IPS DF 4.7 (cell line): ENCODE measurements around the gene MOB3B.
"Not testable (repeated sequence)": the region's sequence is repeated elsewhere in the genome, so short reads cannot be mapped to it uniquely, and the experiment has no call there.

ENCODE experiments used
- DNase-seq: peaks from one replicate; pipeline ENCODE4 v3.0.0-alpha.2; 2013; ENCODE audit warnings: low spot score; ENCODE audit errors: extremely low read depth

Gene MOB3B

DNA sequence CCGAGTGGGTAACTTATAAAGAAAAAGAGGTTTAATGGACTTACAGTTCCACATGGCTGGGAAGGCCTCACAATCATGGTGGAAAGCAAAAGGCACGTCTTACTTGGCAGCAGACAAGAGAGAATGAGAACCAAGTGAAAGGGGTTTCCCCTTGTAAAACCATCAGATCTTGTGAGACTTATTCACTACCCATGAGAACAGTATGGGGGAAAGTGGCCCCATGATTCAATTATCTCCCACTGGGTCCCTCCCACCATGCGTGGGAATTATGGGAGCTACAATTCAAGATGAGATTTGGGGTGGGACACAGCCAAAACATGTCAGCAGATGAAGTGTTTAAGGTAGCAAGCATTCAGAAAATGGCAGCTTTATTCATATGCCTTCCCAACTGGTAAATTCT is 81.3 kb downstream of the MOB3B start:
- DNase-seq, result not testable (repeated sequence)

DNA sequence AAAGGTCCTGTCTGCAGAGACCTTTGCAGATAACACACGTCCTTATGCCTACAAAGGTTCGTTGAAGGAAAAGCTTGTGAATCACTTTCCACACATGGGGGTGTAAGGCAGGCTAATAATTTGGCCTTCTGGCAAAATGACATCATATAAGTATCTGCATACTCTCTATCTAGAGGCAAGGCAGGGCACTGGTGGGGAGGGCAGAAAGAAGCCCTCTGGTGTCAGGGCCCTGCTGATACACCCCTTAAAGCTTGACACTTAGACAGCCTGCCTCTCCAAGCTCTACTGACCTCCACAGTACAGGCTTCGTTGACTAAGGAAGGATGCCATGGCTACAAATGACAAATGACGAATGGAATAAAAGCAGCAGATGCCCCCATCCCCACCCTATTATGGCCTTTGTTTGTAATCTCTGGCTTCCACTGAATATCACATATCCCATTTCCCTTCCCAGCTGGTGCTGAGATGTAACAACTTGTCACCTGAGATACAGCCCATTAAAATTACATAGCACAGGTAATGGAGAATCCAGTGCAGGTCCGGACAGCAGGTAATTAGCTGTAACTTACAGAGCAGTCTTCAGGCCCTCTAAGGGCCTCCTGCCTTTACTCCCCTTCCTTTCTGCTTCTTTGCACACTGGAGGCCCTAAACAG is 82.5 kb downstream of the MOB3B start:
- no peak for DNase-seq

DNA sequence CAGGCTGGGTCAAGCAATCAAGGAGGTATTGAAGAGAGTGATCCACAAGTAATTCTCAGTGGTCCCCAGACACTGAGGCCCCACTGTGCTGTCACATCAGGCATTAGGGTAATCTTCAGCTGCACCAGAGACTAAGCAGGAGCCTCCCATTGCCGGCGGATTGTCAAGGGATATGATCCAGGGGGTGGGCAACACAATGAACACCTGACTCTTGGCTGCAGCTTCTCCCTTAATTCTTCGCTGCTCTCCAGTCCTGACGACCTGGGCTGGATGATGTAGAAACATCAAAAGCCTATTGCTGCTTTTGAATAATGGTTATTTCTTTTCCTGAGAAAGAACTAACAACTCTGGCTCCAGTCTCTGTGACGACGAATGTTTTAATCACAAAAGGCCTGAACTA is 83.9 kb downstream of the MOB3B start:
- no peak for DNase-seq

DNA sequence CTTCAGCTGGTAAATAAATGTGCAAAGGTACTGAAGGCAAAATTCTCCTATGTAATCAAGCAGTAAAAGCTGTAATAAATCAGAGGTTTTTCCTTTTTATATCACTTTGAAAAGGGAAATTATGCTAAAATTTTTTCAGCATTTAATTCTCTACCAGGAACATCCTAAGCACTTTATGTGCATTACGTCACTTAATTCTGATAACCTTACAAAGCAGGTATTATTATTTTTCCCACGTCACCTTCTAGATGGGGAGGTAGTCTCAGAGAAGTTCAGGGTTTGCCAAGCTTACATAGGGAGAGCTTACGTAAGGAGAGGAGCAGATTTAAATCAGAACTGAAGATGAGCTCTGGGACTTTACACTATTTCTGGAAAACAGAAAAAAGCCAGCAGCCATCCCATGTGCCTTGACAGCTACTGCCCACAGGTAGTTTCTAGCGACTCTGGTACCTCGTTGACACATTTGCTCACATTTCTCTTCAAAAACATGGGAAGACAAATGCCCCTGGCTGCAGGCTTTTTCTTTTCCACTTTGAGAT is 84.5 kb downstream of the MOB3B start:
- no peak for DNase-seq

DNA sequence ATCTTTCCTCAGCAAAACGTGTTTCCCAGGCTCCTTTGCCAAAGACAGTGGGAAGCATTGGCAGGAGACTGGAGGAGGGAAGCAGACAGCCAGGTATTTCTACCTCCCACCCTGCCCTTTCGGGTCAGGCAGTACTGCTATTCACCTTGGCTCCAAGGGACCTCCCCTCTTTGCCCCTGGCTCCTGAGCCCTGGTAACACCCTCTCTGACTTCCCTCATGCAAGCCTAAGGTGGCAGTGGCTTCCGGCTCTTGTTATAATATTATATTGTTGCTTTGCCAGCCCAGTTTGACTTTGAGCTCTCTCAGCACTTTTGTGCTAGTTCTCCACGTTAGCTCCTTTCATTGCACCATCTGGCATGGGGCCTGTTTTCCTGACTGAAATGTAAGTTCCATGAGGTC is 87.2 kb downstream of the MOB3B start:
- DNase-seq, result no peak

- DNase-seq, result no peak
Observed at GRCh38 chr9:27441741-27442070, 87.9 kb downstream of the MOB3B start.

- DNase-seq, result no peak
Observed at GRCh38 chr9:27440888-27441740, 88.5 kb downstream of the MOB3B start.

DNA sequence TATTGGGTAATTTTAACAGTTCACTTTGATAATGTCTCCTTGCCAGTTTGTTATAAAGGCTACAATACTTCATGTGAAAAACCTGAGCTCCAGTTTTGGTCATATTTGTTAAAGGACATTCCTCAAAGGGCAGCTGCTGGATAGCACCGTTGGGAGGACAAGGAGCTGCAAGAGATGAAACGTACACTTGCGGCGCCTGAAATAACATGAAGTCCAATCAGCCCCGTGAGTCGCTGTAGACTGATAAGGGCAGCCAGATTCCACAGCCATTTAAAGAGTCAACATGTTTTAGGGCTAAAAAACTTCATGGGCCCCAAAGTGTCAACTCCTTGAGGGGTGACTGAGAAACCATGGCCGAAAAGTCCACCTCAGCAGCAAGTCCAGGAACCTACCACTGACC is 91.1 kb downstream of the MOB3B start:
- DNase-seq, result no peak

DNA sequence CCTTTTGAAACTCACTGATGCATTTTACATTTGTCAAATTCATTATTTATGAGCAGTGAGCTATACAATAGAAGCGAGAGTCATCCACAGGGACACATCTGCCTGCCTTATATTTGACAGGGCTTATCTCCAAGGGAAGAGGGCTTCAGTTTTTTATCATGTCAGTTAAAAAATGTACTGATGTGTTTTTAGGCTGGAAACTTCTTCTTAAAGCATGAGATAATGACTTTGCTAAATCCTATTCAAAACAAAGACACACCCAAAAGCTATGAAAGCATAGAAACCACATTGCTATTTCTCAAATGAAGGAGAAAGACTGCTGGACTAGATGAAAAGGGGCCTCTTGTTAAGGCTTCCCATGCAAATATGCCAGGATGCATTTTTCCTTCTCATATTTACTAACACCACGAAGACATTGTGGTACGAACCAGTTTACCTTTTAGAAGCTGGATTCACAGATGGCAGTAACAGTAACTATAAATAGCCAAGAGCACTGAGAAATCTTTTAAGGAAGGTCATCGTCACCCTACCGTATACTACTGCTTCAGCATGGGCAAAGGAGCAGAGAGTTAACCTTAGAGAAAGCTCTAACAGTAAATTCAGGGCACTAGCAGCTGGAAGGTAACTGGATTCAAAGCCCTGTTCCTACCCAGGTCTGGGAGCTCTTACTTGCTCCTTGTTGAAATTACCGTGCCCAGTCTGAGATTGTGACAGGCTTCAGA is 91.8 kb downstream of the MOB3B start:
- DNase-seq, result no peak

DNA sequence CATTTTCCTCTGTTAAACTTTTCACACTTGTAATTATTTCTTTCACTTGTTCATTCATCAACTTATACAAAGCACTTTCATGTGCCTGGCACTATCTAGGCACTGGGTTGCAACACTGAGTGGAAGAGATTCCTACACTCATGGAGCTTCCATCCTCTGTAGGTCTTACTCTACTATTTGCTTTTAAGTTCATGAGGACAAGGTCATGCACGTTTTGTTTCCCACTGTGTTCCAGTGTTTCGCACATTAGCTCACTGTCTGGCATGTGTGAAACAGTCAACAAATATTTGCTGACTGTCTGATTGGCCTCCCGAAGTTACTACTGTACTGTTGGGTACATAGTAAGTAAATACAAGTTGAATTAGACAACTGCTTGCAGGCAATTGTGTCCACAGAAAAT is 93.4 kb downstream of the MOB3B start:
- DNase-seq, result no peak

- no peak for DNase-seq
Observed at GRCh38 chr9:27433631-27434325, 95.8 kb downstream of the MOB3B start.

DNA sequence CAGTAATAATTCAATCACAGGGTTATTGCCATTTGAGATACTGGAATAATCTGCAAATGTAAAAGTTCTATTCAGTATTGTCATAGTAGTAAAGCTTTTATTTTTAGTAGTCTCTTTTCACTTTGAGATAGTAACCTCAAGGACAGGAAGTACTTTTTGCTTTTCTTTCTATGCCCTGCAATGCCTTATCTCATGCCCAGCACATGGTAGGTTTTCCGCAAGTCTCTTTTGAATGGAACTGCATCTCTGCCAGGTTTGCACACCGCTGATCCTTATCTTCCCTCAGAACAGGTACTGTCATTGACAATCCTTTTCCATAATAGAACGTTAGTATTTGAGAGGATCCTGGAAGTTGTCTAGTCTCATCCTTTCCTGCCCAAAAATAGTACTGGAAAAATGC is 97.3 kb downstream of the MOB3B start:
- no peak for DNase-seq

- no peak for DNase-seq
Observed at GRCh38 chr9:27431543-27432147, 98.0 kb downstream of the MOB3B start.

GRCh38 chr9:27430750-27431535 is 98.7 kb downstream of the MOB3B start:
- DNase-seq, result no peak

DNA sequence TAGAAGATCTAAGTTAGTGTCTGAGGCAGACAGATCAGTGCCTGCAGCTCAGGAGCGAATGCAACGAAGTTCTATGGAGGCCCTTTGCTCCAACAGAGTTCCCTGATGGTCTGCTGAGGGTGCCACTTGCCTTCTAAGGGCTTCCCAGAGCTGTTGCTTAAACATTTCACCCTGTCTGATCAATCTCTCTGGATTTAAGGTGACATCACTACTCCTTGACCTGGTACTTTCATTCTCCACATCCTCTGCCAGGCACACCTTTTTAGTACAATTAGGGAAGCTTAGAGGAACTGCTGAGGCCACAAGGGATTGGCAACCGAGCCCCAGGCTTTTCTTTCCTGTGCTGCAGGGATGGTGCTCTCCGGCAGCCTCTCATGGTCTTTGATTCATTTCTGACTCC is 99.7 kb downstream of the MOB3B start:
- no peak for DNase-seq

DNA sequence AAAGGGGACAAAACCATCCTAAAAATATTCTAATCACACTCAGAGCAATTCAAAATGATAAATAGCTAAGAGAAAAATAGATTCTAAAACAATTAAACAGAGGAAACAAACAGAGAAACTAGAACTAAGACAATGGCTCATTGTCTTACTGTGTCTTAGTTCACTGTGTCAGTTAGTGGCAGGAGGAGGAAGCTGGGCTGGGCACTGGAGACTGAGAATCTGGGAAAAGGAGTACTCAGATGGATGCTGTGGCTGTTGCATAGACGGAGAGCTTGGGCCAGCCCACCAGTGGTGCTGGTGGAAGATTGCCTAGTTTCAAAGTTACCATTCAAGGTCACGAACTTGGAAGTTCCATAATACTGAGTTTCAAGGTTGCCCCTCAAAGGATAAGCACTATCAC is 100.2 kb downstream of the MOB3B start:
- DNase-seq, result no peak

GRCh38 chr9:27428551-27428950 is 101.1 kb downstream of the MOB3B start:
- no peak for DNase-seq

DNA sequence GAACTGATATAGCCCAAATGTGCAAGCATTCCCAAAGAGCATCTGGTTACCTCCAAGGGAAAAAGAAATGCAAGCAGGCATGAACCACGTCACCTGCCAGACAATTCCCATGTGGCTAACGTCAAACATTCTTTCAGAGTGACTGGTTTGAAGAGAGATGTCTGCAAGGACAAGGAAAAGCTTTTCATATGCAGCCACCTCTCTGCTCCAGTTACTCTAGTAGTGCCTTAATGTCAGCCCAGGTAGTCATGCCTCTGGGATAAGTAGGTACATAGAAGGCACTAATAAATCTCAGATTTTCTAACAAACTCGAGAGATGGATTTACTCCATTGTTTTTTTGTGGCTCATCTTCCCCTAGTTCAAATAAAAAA is 102.4 kb downstream of the MOB3B start:
- no peak for DNase-seq

DNA sequence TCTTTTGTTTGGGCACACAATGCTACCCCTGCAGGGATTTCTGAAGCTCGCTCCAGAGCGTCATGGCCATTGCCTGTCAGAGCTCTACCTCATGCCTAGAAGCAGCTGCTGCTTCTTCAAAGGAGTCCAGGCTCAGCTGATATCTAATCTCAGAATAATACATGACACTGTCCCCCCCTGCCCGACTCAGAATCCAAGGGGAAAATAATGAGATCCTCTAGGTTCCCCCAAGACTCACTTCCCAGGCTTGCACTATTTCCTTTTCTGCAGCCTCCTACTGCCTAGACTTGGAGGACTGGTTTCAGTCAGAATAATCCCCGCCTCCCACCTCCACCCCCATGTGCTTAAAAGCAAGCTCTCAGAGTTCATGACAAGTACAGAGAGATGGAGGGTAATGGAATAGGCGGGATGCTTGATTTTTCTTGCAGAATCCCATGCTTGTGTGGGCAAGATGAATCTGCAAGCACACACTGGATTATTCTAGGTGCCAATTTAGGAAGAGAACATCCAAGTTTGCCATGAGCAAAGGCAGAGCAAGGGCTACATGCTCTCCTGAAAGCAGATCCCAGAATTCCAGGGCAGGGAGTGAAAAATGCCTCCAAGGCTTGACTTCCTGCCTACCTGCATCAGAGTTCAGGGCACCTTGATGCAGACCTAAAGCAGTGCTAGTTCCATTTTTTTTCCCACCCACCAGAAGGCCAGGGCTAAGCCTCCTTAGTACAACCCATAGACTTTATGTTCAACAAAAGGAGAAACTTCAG is 102.9 kb downstream of the MOB3B start:
- DNase-seq, result no peak
